HepG2 (cell line): ENCODE measurements around the gene KDM4B. TPM values are rescaled to one million over a fixed set of nuclear protein-coding genes. Genes with fewer than 3 reads are reported as not detected.
A peak's percentile ranks its signal among the peaks of the same experiment; 100 is the strongest.

Experiments
- ADNP ChIP-seq: sonication (generic); formaldehyde crosslinking; IDR thresholded peaks from 2 replicates; pipeline ENCODE4 v1.4.0; 2020; ENCODE audit warnings: missing genetic modification reagents
- EEA1 ChIP-seq: sonication (generic); formaldehyde crosslinking; IDR thresholded peaks from 2 replicates; pipeline ENCODE4 v1.5.1; 2020; ENCODE audit warnings: mild to moderate bottlenecking, missing genetic modification reagents, borderline replicate concordance
- HCFC1 ChIP-seq: fragments of 150-350 bp; IDR thresholded peaks from 2 replicates; pipeline ENCODE4 v1.6.1; 2014; ENCODE audit warnings: low read depth, low read length
- KDM2A ChIP-seq: sonication (generic); formaldehyde crosslinking; IDR thresholded peaks from 2 replicates; pipeline ENCODE4 v1.4.0; 2020; ENCODE audit warnings: low read depth, missing genetic modification reagents, borderline replicate concordance
- KLF9 ChIP-seq: IDR thresholded peaks from 2 replicates; pipeline ENCODE4 v1.6.1; 2016; ENCODE audit warnings: low read depth
- MYNN ChIP-seq: sonication (generic); formaldehyde crosslinking; IDR thresholded peaks from 2 replicates; pipeline ENCODE4 v1.4.0; 2020; ENCODE audit warnings: mild to moderate bottlenecking, low read depth, missing genetic modification reagents
- PAX8 ChIP-seq: sonication (generic); formaldehyde crosslinking; IDR thresholded peaks from 2 replicates; pipeline ENCODE4 v1.8.0; 2022; ENCODE audit warnings: mild to moderate bottlenecking, missing genetic modification reagents, borderline replicate concordance
- TBX2 ChIP-seq: sonication (generic); formaldehyde crosslinking; IDR thresholded peaks from 2 replicates; pipeline ENCODE4 v1.5.0; 2020; ENCODE audit warnings: missing genetic modification reagents, mild to moderate bottlenecking, borderline replicate concordance
- TEAD2 ChIP-seq: sonication (generic); formaldehyde crosslinking; IDR thresholded peaks from 2 replicates; pipeline ENCODE4 v1.9.0; 2021; ENCODE audit warnings: missing genetic modification reagents
- YY1 ChIP-seq: IDR thresholded peaks from 2 replicates; pipeline ENCODE4 v1.6.1; 2011; ENCODE audit warnings: low read length, low read depth, moderate library complexity, mild to moderate bottlenecking; ENCODE audit not compliant: insufficient read depth, insufficient replicate concordance
- ZBTB42 ChIP-seq: sonication (generic); formaldehyde crosslinking; IDR thresholded peaks from 2 replicates; pipeline ENCODE4 v1.5.0; 2020; ENCODE audit warnings: mild to moderate bottlenecking, missing genetic modification reagents
- ZNF256 ChIP-seq: sonication (generic); formaldehyde crosslinking; conservative IDR thresholded peaks from 2 replicates; pipeline ENCODE4 v1.4.0; 2020; ENCODE audit warnings: missing genetic modification reagents
- ZNF292 ChIP-seq: sonication (generic); formaldehyde crosslinking; IDR thresholded peaks from 2 replicates; pipeline ENCODE4 v1.8.1; 2022; ENCODE audit warnings: mild to moderate bottlenecking, low read depth, missing genetic modification reagents, borderline replicate concordance
- ZNF335 ChIP-seq: sonication (generic); formaldehyde crosslinking; IDR thresholded peaks from 2 replicates; pipeline ENCODE4 v1.4.0; 2020; ENCODE audit warnings: missing genetic modification reagents
- ZNF557 ChIP-seq: sonication (generic); formaldehyde crosslinking; IDR thresholded peaks from 2 replicates; pipeline ENCODE4 v1.4.0; 2020; ENCODE audit warnings: missing genetic modification reagents
- ZNF850 ChIP-seq: sonication (generic); formaldehyde crosslinking; conservative IDR thresholded peaks from 2 replicates; pipeline ENCODE4 v1.9.0; 2021; ENCODE audit warnings: mild to moderate bottlenecking, missing genetic modification reagents
- ZNF879 ChIP-seq: sonication (generic); formaldehyde crosslinking; IDR thresholded peaks from 2 replicates; pipeline ENCODE4 v1.8.1; 2023; ENCODE audit warnings: missing genetic modification reagents
- ZSCAN12 ChIP-seq: sonication (generic); formaldehyde crosslinking; IDR thresholded peaks from 2 replicates; pipeline ENCODE4 v1.9.0; 2021; ENCODE audit warnings: mild to moderate bottlenecking, missing genetic modification reagents
- polyA plus RNA-seq, 8 experiments: library from polyadenylated mRNA; depleted of rRNA in 3 of 8; stranded (reverse) in 7 of 8; unstranded in 1 of 8; fragments of >200 nt; fragmentation: Illumina TruSeq in 4 of 8; extraction: Trizol in 4 of 8; gene quantifications; 2 replicates each; pipeline versions ENCODE4 v1.2.1 to v1.2.3, GENCODE V29; 2011 to 2016; ENCODE audit warnings: low read depth in 4 of 8, missing spikeins in 1 of 8, mixed read lengths in 1 of 8; ENCODE audit not compliant: insufficient read depth in 1 of 8
- total RNA-seq, 5 experiments: library from RNA; depleted of rRNA; stranded (reverse); fragments of >200 nt; fragmentation: Illumina TruSeq; extraction: Trizol; gene quantifications; 2 replicates each; pipeline ENCODE4 v1.2.3, GENCODE V29; 2016; ENCODE audit warnings: low read depth in 1 of 5
- TF ChIP-seq, protein P1 (sequence below): sonication (generic); formaldehyde crosslinking; IDR thresholded peaks from 2 replicates; pipeline ENCODE4 v1.5.0; 2020; ENCODE audit warnings: missing genetic modification reagents
- TF ChIP-seq, protein P2 (sequence below): sonication (generic); formaldehyde crosslinking; IDR thresholded peaks from 2 replicates; pipeline ENCODE4 v1.4.0; 2020; ENCODE audit warnings: missing genetic modification reagents
- TF ChIP-seq, protein P3 (sequence below): sonication (generic); formaldehyde crosslinking; IDR thresholded peaks from 2 replicates; pipeline ENCODE4 v1.5.0; 2020; ENCODE audit warnings: mild to moderate bottlenecking, missing genetic modification reagents
- TF ChIP-seq, protein P4 (sequence below): IDR thresholded peaks from 2 replicates; pipeline ENCODE4 v1.6.1; 2018; ENCODE audit warnings: missing genetic modification reagents, mild to moderate bottlenecking, missing compliant biosample characterization
- TF ChIP-seq, protein P5 (sequence below): sonication (generic); formaldehyde crosslinking; IDR thresholded peaks from 2 replicates; pipeline ENCODE4 v1.8.0; 2023; ENCODE audit warnings: mild to moderate bottlenecking, missing genetic modification reagents

KDM4B gene
- total and polyA plus RNA-seq, 2 of the 13 experiments (the other 11 are each of a cell fraction or from before 2014, with no cell fraction given): 4.9 to 14.6 TPM

GRCh38 chr19:4968462-4969291, at the start of gene KDM4B (continued):
- no peak; the same call in 1 of the 2 replicates for TF ChIP-seq EEA1
- TF ChIP-seq HCFC1: 0 out of 2 replicates have a peak, but pooled peaks have one; percentile 25
- TF ChIP-seq ZNF335 (CRISPR knock-in tag): peak; percentile 61; the same call in 1 of the 2 replicates
- peak; percentile 72 for TF ChIP-seq KDM2A
- TF ChIP-seq, protein P1, sequence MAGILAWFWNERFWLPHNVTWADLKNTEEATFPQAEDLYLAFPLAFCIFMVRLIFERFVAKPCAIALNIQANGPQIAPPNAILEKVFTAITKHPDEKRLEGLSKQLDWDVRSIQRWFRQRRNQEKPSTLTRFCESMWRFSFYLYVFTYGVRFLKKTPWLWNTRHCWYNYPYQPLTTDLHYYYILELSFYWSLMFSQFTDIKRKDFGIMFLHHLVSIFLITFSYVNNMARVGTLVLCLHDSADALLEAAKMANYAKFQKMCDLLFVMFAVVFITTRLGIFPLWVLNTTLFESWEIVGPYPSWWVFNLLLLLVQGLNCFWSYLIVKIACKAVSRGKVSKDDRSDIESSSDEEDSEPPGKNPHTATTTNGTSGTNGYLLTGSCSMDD (CRISPR knock-in tag): no peak
- TF ChIP-seq TEAD2 (CRISPR knock-in tag): no peak
- TF ChIP-seq, protein P2, sequence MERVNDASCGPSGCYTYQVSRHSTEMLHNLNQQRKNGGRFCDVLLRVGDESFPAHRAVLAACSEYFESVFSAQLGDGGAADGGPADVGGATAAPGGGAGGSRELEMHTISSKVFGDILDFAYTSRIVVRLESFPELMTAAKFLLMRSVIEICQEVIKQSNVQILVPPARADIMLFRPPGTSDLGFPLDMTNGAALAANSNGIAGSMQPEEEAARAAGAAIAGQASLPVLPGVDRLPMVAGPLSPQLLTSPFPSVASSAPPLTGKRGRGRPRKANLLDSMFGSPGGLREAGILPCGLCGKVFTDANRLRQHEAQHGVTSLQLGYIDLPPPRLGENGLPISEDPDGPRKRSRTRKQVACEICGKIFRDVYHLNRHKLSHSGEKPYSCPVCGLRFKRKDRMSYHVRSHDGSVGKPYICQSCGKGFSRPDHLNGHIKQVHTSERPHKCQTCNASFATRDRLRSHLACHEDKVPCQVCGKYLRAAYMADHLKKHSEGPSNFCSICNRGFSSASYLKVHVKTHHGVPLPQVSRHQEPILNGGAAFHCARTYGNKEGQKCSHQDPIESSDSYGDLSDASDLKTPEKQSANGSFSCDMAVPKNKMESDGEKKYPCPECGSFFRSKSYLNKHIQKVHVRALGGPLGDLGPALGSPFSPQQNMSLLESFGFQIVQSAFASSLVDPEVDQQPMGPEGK (CRISPR knock-in tag): peak; percentile 18
- peak; percentile 98 for TF ChIP-seq ADNP (CRISPR knock-in tag)
- TF ChIP-seq YY1: peak; percentile 74
- TF ChIP-seq, protein P3, sequence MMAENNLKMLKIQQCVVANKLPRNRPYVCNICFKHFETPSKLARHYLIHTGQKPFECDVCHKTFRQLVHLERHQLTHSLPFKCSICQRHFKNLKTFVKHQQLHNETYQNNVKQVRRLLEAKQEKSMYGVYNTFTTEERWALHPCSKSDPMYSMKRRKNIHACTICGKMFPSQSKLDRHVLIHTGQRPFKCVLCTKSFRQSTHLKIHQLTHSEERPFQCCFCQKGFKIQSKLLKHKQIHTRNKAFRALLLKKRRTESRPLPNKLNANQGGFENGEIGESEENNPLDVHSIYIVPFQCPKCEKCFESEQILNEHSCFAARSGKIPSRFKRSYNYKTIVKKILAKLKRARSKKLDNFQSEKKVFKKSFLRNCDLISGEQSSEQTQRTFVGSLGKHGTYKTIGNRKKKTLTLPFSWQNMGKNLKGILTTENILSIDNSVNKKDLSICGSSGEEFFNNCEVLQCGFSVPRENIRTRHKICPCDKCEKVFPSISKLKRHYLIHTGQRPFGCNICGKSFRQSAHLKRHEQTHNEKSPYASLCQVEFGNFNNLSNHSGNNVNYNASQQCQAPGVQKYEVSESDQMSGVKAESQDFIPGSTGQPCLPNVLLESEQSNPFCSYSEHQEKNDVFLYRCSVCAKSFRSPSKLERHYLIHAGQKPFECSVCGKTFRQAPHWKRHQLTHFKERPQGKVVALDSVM (CRISPR knock-in tag): no peak
- TF ChIP-seq, protein P4, sequence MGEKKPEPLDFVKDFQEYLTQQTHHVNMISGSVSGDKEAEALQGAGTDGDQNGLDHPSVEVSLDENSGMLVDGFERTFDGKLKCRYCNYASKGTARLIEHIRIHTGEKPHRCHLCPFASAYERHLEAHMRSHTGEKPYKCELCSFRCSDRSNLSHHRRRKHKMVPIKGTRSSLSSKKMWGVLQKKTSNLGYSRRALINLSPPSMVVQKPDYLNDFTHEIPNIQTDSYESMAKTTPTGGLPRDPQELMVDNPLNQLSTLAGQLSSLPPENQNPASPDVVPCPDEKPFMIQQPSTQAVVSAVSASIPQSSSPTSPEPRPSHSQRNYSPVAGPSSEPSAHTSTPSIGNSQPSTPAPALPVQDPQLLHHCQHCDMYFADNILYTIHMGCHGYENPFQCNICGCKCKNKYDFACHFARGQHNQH (CRISPR knock-in tag): peak; percentile 79
- no peak for TF ChIP-seq MYNN (CRISPR knock-in tag)
- TF ChIP-seq, protein P5, sequence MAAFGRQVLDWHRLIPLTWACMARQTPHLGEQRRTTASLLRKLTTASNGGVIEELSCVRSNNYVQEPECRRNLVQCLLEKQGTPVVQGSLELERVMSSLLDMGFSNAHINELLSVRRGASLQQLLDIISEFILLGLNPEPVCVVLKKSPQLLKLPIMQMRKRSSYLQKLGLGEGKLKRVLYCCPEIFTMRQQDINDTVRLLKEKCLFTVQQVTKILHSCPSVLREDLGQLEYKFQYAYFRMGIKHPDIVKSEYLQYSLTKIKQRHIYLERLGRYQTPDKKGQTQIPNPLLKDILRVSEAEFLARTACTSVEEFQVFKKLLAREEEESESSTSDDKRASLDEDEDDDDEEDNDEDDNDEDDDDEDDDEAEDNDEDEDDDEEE (CRISPR knock-in tag): no peak
- no peak for TF ChIP-seq ZNF879 (CRISPR knock-in tag)
- no peak for TF ChIP-seq ZNF850 (CRISPR knock-in tag)
- TF ChIP-seq TBX2: peak; percentile 76; the same call in 1 of the 2 replicates
- TF ChIP-seq ZSCAN12 (CRISPR knock-in tag): 0 out of 2 replicates have a peak, but pooled peaks have one; percentile 48
- TF ChIP-seq ZNF256 (CRISPR knock-in tag): no peak
- no peak for TF ChIP-seq PAX8
- TF ChIP-seq KLF9 (CRISPR knock-in tag): no peak
- TF ChIP-seq ZNF557: no peak
- 0 out of 2 replicates have a peak, but pooled peaks have one; percentile 49 for TF ChIP-seq ZNF292
- TF ChIP-seq ZBTB42 (CRISPR knock-in tag): no peak
